HG03378 (cell line): ENCODE results near the gene C1QB.

Source experiments
- ATAC-seq: cut with Tn5 transposase; IDR thresholded peaks from one replicate; pipeline ENCODE4 v1.9.1; 2021; ENCODE audit warnings: mild to moderate bottlenecking, moderate library complexity; ENCODE audit not compliant: unreplicated experiment

The C1QB gene

DNA sequence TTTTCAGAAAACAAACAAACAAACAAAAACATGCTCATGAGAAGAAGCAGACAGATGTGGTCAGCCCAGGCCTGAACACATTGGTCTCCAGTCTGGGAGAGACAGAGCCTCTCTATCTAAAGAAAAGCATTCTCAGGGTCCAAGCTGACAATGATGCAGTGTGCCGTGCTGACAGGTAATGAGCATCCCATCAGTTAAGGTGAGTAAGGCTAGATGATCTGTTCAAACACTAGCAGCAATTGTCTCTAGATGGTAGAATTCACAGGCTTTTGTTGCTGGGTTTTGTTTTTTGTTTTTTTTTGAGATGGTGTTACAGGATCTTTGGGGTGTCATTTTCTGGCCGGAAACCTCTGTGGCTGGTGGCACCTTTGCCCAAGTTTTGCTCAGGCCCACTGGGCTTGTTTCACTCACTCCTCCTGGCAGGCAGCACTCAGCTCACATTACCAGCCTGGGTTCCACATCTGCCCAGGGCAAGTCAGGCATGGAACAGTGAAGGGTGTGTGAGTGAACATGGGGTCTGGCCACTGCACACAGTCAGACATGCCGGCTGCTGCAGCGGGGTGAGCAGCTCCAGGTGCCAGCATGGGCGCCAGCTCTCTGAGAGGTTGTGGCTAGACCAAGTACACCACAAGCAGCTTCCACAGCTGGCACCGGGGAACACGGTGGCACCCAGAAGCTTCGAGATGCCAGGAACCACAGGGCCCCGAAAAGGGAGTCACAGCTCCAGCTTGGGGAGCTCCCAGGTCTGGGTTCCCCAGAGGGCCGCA, 19.2 kb upstream of the C1QB start:
- no peak for ATAC-seq

DNA sequence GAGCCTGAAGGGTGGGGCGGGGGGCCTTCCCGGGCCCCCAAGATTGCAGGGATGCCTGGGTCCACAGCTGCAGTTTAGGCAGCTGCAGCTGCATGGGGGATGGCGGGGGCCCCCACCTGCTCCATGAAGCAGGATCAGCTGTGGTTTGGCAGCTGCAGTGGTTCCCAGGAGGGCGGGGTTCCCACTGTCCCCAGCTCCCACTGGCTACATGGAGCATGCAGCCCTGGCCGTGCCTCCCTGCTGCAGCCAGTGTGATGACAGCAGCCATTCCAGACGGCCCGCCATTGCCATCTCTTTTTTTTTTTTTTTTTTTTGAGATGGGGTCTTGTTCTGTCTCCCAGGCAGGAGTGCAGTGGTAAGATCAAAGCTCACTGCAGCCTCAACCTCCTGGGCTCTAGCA, 17.6 kb upstream of the C1QB start:
- no peak for ATAC-seq

DNA sequence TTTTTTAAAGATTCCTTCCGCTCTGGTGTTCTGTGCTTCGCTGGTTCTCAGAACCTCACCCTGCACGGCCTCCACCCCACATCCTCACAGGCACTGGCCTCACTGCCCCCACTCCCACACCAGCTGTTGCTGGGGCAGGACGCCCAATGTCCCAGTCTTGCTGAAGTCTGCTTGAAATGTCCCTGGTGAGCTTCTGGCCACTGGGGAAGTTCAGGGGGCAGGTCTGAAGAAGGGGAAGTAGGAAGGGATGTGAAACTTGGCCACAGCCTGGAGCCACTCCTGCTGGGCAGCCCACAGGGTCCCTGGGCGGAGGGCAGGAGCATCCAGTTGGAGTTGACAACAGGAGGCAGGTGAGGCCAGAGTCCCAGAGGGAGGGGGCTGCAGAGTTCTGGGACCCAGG, 16.7 kb upstream of the C1QB start, which contains the start of gene C1QA:
Gene C1QA (plus strand): TSS at position 276 of the 400 bp plus-strand sequence. CDS start 989 bp downstream, outside the sequence.
- ATAC-seq = no peak

DNA sequence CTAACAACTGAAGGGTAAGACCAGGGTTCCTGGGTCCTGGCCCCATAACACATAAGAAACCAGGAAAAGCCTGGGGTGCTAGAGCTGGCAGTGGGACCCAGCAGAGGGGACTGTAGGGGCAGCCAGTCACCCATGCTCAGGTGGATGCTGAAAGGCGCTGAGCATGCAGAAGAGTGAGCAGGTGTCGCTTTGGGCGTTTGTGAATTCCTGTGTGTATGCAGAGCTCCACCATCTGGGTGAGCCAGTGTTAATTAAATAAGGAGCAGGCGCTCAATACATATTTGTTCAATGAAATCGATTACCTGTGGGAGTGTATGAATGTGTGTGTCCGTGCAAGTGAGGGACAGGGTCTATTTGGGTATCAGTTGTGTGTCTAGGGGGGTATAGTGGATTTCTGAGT, 16.1 kb upstream of the C1QB start:
- ATAC-seq = no peak

DNA sequence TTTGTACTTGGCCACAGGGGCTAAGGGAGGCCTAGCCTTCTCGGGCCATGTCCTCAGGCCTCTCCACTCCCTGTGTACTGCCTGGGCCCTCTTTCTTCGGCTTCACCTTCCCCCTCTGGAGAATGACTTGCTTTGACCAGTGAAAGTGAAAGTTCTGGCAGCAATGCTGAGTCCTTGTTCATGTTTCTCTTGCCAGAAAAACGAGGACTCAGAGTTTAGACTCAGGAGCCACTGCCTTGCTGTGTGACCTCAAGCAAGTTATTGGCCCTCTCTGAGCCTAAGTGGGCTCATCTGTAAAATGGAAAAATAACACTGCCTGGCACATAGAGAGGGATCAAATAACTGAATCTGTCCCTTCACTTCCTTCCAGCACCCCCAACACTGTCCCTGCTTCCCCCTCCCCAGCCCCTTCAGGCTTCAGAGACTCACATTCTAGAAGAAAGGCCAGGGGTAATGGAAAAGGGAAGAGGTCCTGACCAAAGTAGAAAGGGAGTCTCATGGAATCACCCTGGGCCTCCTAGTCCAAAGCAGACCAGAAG, 15.1 kb upstream of the C1QB start:
- ATAC-seq = no peak

DNA sequence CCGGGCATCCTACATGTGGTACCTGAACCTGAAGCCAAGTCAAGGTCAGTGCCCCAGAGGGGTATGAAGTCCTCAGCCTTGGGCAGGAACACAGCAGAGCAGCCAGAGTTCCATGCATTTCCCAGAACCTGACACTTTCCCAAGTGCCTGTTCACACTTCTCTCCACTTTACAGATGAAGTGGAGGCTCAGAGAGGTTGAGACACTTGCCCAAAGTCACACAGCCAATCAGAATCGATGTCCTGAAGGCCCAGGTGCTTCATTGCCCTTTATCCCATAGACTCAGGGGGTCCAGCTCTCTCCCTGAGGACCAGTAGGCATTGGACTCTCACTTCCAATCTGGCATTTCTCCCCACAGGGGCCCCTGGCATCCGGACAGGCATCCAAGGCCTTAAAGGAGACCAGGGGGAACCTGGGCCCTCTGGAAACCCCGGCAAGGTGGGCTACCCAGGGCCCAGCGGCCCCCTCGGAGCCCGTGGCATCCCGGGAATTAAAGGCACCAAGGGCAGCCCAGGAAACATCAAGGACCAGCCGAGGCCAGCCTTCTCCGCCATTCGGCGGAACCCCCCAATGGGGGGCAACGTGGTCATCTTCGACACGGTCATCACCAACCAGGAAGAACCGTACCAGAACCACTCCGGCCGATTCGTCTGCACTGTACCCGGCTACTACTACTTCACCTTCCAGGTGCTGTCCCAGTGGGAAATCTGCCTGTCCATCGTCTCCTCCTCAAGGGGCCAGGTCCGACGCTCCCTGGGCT, 14.4 kb upstream of the C1QB start:
- ATAC-seq = no peak

DNA sequence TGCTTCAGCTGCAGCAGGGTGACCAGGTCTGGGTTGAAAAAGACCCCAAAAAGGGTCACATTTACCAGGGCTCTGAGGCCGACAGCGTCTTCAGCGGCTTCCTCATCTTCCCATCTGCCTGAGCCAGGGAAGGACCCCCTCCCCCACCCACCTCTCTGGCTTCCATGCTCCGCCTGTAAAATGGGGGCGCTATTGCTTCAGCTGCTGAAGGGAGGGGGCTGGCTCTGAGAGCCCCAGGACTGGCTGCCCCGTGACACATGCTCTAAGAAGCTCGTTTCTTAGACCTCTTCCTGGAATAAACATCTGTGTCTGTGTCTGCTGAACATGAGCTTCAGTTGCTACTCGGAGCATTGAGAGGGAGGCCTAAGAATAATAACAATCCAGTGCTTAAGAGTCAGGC, 13.8 kb upstream of the C1QB start:
- no peak for ATAC-seq

DNA sequence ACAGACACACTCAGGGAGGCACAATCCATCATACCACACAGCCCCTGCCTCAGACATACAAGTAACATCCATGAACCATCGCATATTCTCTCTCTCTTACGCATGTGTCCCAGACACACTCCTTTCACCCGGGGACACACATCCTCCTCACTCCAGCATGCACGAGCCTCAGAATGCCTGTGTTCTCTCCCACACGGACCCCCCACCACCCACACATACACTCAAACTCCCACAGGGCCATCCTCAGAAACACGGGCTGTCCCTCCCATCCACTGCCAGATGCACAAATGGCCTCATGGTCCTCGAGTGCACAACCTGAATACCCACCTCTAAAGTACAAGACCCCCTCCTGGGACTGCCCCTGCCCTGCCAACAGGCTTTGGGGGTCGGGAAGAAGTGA, 11.8 kb upstream of the C1QB start:
- ATAC-seq = no peak

DNA sequence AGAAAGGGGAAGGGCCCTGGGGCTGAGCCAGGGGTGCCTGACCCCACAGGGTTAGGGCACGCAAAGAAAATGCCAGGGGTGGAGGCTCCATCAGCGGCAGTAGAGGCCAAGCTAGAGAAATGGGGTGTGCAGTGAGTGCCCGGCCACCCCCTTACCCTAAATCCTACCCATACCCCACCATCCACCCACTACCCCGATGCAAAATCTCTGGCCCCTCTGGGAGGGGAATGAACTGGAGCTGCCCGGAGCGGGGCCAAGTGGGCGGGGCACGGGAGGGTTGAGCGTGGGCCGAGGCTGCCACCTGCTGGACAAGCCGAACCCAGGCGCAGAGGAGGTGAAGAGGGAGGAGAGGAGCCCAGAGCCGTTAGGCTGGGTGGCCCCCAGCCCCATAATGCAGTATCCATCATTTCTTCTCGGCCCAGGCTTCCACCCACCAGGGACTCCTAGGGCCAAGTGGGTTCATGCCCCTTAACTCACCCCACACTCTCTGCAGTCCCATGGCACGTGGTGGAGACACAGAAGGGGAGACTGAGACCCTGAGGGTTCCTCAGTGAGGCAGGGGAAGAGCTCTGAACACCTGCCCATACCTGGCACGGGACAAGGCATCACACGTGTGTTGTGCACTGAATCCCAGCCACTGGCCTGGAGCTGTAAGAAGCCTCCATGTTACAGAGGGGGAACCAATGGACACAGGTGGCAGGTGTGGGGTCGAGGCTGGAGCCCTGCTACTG, 11.0 kb upstream of the C1QB start:
- ATAC-seq = no peak

DNA sequence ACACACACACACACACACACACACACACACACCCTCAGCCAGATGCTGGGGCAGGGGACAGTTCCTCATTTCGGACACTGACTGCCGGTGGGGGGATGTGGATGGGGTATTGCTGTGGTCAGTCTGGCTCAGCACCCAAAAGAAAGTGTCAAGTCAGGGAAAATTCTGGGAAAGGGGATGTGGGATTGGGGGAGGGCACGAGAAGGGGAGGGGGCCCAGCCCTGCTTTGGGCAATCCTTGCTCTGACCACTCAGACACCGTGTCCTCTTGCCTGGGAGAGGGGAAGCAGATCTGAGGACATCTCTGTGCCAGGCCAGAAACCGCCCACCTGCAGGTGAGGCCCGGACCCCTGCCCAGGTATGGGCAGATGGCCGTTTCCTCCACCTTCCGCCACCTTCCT, 9.7 kb upstream of the C1QB start, which contains the start of gene C1QC:
Gene C1QC (plus strand): TSS at position 253 of the 400 bp plus-strand sequence. CDS start 391 bp downstream, outside the sequence.
- ATAC-seq = no peak

DNA sequence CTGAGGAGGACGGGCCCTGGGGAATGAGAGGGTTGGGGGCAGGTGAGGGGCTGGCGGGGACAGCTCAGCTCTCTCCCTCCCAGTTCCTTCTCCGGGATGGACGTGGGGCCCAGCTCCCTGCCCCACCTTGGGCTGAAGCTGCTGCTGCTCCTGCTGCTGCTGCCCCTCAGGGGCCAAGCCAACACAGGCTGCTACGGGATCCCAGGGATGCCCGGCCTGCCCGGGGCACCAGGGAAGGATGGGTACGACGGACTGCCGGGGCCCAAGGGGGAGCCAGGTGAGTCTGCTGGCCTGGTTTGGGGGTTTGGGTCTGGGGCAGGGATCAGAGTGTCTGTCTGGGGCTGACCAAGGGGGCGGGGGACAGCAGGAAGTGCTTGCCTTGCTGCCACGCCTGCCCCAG, 9.1 kb upstream of the C1QB start:
- no peak for ATAC-seq

DNA sequence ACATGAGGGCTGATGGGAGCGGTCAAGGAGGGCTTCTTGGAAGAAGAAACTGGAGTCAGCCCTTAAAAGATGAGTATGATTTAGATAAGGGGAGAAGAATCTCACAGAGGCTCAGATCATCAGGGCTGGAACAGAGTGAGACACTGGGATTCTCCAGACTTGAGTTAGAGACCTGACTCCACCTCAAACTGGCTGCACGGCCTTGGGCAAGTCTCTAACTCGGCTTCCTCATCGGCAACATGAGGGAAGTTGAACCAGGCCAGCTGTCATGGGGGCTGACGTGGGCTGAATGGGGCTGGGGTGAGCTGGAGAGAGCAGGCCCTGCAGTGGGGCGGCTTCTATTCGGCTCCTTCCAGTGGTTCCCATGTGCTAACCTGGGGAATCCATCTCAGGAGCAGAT, 7.1 kb upstream of the C1QB start:
- ATAC-seq = no peak

DNA sequence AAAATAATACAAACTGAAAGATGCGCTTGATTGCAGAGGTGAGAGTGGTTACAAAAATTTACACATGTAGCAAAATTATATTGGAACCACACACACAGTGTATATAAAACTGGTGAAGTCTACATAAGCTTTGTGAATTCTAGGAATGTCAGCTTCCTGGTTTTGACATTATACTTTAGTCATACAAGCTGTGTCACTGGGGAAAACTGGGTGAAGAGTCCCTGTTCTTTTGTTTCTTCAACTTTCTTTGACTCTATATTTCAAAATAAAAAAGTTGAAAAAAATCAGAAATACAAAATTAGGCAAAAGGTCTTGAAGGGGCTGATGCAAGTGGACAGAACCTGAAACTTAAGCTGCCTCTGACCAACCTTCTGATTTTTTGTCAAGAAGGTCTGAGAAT, 6.7 kb upstream of the C1QB start:
- no peak for ATAC-seq

DNA sequence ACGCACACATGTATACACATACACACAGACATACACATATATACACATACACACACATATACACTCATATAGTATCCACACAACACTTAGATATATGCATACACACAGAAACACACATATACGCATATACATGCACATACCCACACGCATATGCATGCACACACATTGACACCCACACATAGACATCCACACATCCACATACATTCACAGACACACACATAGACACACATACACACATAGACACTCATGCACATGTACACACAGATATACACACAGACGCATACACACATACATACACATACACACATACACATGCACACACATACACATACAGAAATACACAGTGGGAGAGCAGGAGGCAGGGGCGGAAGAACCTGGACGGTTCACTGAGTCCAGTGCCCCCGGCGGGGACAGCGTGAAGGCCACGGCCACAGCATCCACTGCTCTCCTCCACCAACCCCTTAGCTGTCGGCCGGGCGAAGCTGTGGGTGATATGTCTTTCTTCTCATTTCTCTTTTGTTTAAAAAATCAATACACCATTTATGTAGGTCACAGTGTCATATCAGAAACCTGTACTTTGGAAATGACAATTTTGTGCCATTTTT, 2.8 kb upstream of the C1QB start:
- no peak for ATAC-seq

DNA sequence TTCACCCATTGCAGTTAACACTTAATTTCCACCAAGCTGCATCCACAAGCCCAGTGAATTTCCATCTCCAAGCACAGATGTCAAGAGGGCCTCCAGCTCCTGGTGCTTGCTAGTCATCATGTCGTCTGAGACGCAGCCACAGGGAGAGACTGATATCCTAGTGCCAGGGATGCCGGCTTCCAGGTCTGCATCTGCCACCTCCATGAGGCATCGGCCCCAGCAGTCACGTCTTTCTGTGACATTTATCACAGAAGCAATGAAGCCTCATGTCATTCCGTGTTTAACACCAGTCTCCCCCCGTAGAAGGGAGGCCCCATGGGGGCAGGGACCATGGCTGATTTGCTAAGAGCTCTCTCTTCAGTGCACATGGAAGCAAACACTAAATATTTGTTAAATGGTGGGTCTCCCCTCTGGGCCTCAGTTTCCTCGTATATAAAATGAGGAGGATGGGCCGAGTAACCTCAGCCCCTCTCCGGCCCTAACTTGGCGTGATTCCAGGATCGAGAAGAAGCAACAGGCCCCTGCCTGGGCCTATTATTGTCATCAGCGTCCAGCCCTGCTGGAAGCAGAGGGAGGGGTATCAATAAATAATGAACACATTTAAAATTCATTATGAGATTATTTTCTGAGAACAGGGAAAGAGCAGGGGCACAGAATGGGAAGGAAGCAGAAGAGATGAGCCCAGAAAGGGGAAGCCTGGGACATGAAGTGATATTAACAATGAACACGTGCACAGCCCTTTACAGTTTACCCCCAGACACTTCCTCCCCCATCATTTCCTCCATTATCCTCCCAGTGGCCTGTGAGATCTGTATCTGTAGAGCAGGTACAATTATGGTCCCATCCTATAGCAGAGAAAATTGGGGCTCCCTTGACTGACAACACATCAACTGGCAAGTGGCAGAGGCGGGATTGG, 837 bp upstream of the C1QB start:
- no peak for ATAC-seq

DNA sequence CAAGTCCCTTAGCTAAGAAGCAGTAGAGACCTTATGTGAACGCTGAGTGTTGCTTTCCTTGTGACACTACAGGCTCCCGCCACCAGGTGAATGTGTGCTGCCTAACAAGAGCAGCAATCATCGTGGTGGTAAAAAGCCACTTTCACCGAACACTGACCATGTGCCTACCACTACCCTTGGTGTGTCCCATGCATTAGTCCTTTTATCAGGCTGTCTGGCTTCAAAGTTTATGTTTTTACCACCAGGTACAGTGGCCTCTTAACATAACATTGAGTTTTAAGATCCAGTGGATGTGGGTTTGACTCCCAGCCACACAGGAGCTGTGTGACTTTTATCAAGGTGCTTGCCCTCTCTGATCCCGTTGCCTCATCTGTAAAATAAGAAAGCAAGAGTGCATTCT, 1.7 kb downstream of the C1QB start:
- no peak for ATAC-seq

DNA sequence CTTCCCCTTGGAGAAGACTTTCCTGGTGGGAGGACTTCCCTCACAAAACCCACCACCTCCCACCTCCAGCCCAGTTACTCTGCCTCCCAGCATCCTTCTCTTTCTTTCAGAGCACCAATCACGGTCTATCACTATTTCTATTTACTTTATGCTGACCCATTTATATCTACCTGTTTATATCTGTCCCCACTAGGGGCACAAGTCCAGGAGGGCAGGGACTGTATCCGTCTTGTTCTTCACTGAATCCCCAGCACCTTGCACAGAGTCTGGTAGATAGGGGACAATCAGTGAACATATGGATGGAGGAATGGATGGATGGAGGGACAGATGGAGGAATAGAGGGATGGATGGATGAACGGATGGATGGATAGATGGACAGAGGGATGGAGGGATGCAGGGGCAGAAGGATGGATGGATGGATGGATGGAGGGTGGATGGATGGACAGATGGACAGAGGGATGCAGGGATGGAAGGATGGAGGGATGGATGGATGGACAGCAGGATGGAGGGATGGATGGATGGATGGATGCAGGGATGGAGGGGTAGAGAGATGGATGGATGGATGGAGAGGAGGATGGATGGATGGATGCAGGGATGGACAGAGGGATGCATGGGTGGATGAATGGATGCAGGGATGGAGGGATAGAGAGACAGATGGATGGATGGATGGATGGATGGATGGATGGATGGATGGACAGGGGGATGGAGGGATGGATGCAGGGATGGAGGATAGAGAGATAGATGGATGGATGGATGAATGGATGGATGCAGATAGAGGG, 5.5 kb downstream of the C1QB start:
- no peak for ATAC-seq

DNA sequence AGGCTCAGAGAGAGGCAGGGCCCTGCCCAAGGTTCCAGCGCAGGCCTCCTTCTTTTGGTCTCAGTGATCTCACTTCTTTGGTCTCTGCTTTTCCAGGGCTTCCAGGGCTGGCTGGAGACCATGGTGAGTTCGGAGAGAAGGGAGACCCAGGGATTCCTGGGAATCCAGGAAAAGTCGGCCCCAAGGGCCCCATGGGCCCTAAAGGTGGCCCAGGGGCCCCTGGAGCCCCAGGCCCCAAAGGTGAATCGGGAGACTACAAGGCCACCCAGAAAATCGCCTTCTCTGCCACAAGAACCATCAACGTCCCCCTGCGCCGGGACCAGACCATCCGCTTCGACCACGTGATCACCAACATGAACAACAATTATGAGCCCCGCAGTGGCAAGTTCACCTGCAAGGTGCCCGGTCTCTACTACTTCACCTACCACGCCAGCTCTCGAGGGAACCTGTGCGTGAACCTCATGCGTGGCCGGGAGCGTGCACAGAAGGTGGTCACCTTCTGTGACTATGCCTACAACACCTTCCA, 7.7 kb downstream of the C1QB start:
- no peak for ATAC-seq

DNA sequence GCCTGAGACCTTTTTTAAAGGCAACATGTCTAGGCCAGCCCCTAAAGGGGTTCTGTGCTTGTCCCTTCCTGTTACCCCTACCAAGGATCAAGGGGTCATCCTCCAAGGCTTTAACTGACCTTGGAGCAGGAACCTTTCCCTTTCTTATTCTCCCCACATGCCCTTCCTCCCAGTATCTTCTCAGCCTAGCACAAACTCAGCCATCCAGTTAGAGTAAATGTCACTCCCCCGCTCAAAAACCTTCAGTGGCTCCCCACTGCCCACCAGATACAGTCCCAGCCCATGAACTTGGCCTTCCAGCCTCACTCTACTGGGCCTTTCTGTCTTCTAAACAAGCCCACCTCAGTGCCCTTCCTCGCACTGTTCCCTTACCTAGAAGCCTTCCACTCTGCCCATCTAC, 8.8 kb downstream of the C1QB start:
- no peak for ATAC-seq
